HG03558 (cell line): ENCODE measurements around the gene LRRC8C.
"Not testable (repeated sequence)": the region's sequence is repeated elsewhere in the genome, so short reads cannot be mapped to it uniquely, and the experiment has no call there.

Experiments used
- ATAC-seq: cut with Tn5 transposase; IDR thresholded peaks from one replicate; pipeline ENCODE4 v1.9.1; 2021; ENCODE audit warnings: moderate number of reproducible peaks; ENCODE audit not compliant: unreplicated experiment; ENCODE audit errors: extremely low read depth

The LRRC8C gene

GRCh38 chr1:89698624-89699023, 65.7 kb downstream of the LRRC8C start:
- ATAC-seq, result no peak

- no peak for ATAC-seq
Observed at GRCh38 chr1:89699451-89699986, 66.6 kb downstream of the LRRC8C start.

GRCh38 chr1:89701746-89702241, 68.9 kb downstream of the LRRC8C start:
- no peak for ATAC-seq

- ATAC-seq, result no peak
Observed at GRCh38 chr1:89702520-89703045, 69.7 kb downstream of the LRRC8C start.

- no peak for ATAC-seq
Observed at GRCh38 chr1:89703469-89703868, 70.5 kb downstream of the LRRC8C start.

GRCh38 chr1:89704014-89704413, 71.1 kb downstream of the LRRC8C start:
- no peak for ATAC-seq

- ATAC-seq, result not testable (repeated sequence)
Observed at GRCh38 chr1:89704885-89705284, 72.0 kb downstream of the LRRC8C start.

GRCh38 chr1:89705901-89706699, 73.2 kb downstream of the LRRC8C start:
- ATAC-seq, result no peak

GRCh38 chr1:89706700-89707012, 73.7 kb downstream of the LRRC8C start:
- ATAC-seq, result no peak

- ATAC-seq, result no peak
Observed at GRCh38 chr1:89708751-89709375, 75.9 kb downstream of the LRRC8C start.

GRCh38 chr1:89710498-89711139, 77.7 kb downstream of the LRRC8C start:
- ATAC-seq, result no peak

GRCh38 chr1:89711140-89711778, 78.3 kb downstream of the LRRC8C start:
- no peak for ATAC-seq

- no peak for ATAC-seq
Observed at GRCh38 chr1:89712420-89712819, 79.5 kb downstream of the LRRC8C start.

GRCh38 chr1:89715677-89716076, 82.8 kb downstream of the LRRC8C start:
- no peak for ATAC-seq

- ATAC-seq, result peak; percentile 87
Observed at GRCh38 chr1:89719502-89720306, 86.8 kb downstream of the LRRC8C start.

GRCh38 chr1:89720839-89721238, 87.9 kb downstream of the LRRC8C start:
- ATAC-seq, result no peak

GRCh38 chr1:89721351-89721750, 88.4 kb downstream of the LRRC8C start:
- ATAC-seq, result no peak

- ATAC-seq, result no peak
Observed at GRCh38 chr1:89723144-89723543, 90.2 kb downstream of the LRRC8C start.

GRCh38 chr1:89723863-89724262, 90.9 kb downstream of the LRRC8C start:
- ATAC-seq, result no peak
